ENCODE data around the gene KRT36.

The KRT36 gene

DNA sequence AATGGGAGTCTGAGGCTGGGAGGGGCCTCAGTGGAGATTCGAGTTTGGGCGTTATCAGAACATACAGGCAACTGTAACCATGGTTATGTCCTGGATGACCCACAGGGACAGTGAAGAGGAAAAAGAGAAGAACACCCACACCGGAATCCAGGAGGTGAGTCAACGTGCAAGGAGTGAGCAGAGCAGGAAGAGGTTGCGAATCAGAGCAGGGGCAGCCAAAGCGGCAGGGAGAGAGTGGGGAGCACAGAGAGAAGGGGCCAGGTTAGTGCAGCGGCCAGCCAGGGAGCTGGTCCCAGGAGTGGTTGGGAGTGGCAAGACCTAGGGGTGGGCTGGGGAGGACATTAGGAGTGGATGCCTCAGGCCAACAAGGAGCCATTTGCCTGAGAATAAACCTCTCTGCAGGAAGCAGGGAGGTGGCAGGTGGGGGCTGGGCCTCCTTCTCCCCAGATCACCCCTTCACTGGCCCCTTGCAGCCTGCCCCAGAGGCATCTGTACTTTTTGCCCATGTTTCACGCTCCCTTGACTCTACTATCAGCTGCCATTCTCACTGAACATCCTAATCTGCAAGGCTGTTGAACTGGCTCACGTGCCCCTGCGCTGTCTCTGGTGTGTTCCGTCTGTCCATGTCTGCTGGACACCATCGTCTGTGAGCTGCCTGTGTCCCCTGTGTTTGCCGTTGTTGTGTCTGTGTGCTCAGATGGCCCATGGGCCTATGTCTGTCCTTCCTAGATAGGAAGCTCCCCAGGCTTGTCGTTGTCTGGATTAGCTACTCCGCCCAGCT, 10.6 kb upstream of the KRT36 start:
- peak overlapping the region; percentile 12 for H3K27ac Mint-ChIP-seq
- peaks cover 5% of the 10 kb centered on the region for H3K27me3 Mint-ChIP-seq
- intact Hi-C loops (cut with micrococcal nuclease), result no loop called here
- H3K36me3 Mint-ChIP-seq (ENCODE audit: low read depth), result no peaks in the 10 kb centered on the region
- no peaks in the 10 kb centered on the region for H3K9me3 Mint-ChIP-seq
- H3K4me1 Mint-ChIP-seq (ENCODE audit: low read depth), result peaks cover 55% of the 10 kb centered on the region
- H3K4me3 Mint-ChIP-seq, result no peak overlapping the region

- intact Hi-C loops (cut with micrococcal nuclease), result loop anchor here (5.0 kb wide), 1 partner anchor 148 kb away; no protein-coding TSS in a partner anchor
These were observed 10.0 kb upstream of the KRT36 start for GRCh38 chr17:41499714-41500113.

DNA sequence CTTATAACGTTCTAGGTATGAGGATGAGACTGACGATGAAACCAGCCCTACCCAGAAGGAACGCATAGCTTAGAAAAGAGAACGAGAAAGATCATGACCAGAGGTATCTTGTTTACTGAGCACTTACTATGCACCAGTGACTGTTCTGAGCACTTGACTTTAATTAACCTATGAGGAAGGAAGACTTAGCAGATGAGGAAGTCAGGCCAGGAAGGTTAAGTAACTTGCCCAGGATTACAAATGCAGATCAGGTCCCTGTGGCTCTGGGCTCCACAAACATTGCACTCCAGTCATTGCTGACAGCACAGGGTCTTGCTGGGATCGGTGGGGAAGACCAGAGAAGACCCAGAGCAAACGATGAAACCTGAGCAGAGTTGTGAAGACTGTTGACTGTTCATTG, 8.6 kb upstream of the KRT36 start:
- no peaks in the 10 kb centered on the region for H3K9me3 Mint-ChIP-seq
- peaks cover 64% of the 10 kb centered on the region for H3K4me1 Mint-ChIP-seq (ENCODE audit: low read depth)
- no peak overlapping the region for H3K4me3 Mint-ChIP-seq
- H3K36me3 Mint-ChIP-seq (ENCODE audit: low read depth), result no peaks in the 10 kb centered on the region
- intact Hi-C loops (cut with micrococcal nuclease), result loop anchor here (5.0 kb wide), 1 partner anchor 149 kb away; no protein-coding TSS in a partner anchor
- H3K27me3 Mint-ChIP-seq, result peaks cover 6% of the 10 kb centered on the region
- H3K27ac Mint-ChIP-seq, result peak overlapping the region; percentile 50

More at GRCh38 chr17:41499714-41500113, 10.0 kb upstream of the KRT36 start:
- peak overlapping the region; percentile 12 for H3K27ac Mint-ChIP-seq
- H3K4me1 Mint-ChIP-seq (ENCODE audit: low read depth), result peaks cover 56% of the 10 kb centered on the region
- H3K9me3 Mint-ChIP-seq, result no peaks in the 10 kb centered on the region
- H3K27me3 Mint-ChIP-seq, result peaks cover 6% of the 10 kb centered on the region
- no peaks in the 10 kb centered on the region for H3K36me3 Mint-ChIP-seq (ENCODE audit: low read depth)
- H3K4me3 Mint-ChIP-seq, result no peak overlapping the region

GRCh38 chr17:41496803-41497484, 7.2 kb upstream of the KRT36 start:
- intact Hi-C loops (cut with micrococcal nuclease), result loop anchor here (5.0 kb wide), 1 partner anchor 150 kb away; no protein-coding TSS in a partner anchor
- Mint-ChIP-seq H3K27ac (peak overlapping the region; percentile 68), H3K9me3 (no peaks in the 10 kb centered on the region), H3K4me1 (ENCODE audit: low read depth) (peaks cover 77% of the 10 kb centered on the region), H3K4me3 (peak overlapping the region; percentile 17), H3K36me3 (ENCODE audit: low read depth) (no peaks in the 10 kb centered on the region), H3K27me3 (peaks cover 6% of the 10 kb centered on the region)

DNA sequence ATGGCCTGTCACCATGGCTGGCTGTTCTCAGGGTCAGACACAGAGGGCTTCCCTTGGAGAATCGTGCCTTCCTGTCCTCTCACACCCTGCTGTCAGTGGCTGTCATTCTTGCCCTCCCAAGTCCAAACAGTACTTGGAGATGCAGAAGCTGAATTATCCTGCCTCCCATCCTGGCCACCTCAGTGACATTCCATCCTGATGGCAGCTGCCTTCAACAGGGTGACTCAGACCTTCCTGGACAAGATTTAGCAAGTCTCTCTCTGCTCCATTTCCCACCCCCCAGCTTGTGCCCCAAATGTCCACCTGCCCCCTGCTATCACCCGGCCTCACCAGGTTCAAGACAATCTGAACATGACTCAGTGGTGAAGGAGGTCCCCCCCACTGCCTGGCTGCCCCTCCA, 4.8 kb upstream of the KRT36 start:
- Mint-ChIP-seq H3K27ac (peak overlapping the region; percentile 54), H3K36me3 (ENCODE audit: low read depth) (no peaks in the 10 kb centered on the region), H3K9me3 (no peaks in the 10 kb centered on the region), H3K4me3 (no peak overlapping the region), H3K4me1 (ENCODE audit: low read depth) (peaks cover 82% of the 10 kb centered on the region), H3K27me3 (peaks cover 2% of the 10 kb centered on the region)
- intact Hi-C loops (cut with micrococcal nuclease), result no loop called here

DNA sequence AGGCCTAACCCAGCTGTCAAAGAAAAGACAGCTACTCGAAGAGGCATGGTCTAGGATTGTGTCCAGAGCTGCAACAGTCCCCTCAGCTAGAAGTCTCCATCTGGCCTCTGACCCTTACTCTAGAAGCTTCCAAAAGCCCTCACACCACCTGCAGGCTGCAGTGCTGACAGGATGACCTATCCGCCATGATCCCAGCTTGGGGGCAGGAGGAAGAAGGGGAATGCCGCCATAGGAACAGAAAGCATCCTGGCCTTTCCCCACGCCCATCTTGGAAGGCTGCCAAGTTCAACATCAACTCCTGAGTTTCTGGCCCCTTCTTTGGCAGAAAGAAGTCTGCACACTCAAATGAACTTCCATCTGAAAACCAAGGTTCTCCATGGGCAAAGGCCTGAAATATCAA, 3.1 kb upstream of the KRT36 start:
- Mint-ChIP-seq H3K9me3 (no peaks in the 10 kb centered on the region), H3K4me3 (no peak overlapping the region), H3K27me3 (peaks cover 2% of the 10 kb centered on the region), H3K4me1 (ENCODE audit: low read depth) (peaks cover 78% of the 10 kb centered on the region), H3K36me3 (ENCODE audit: low read depth) (no peaks in the 10 kb centered on the region), H3K27ac (no peak overlapping the region)
- intact Hi-C loops (cut with micrococcal nuclease), result no loop called here

- no peaks in the 10 kb centered on the region for H3K9me3 Mint-ChIP-seq
- H3K36me3 Mint-ChIP-seq (ENCODE audit: low read depth), result no peaks in the 10 kb centered on the region
- H3K4me1 Mint-ChIP-seq (ENCODE audit: low read depth), result peaks cover 75% of the 10 kb centered on the region
- intact Hi-C loops (cut with micrococcal nuclease), result no loop called here
- H3K4me3 Mint-ChIP-seq, result no peak overlapping the region
- peaks cover 2% of the 10 kb centered on the region for H3K27me3 Mint-ChIP-seq
- H3K27ac Mint-ChIP-seq, result no peak overlapping the region
These were observed 2.6 kb upstream of the KRT36 start for GRCh38 chr17:41492351-41492750.

GRCh38 chr17:41491476-41491875, 1.8 kb upstream of the KRT36 start:
- intact Hi-C loops (cut with micrococcal nuclease), result no loop called here
- H3K4me1 Mint-ChIP-seq (ENCODE audit: low read depth), result peaks cover 73% of the 10 kb centered on the region
- H3K27me3 Mint-ChIP-seq, result peaks cover 4% of the 10 kb centered on the region
- no peak overlapping the region for H3K27ac Mint-ChIP-seq
- no peak overlapping the region for H3K4me3 Mint-ChIP-seq
- no peaks in the 10 kb centered on the region for H3K36me3 Mint-ChIP-seq (ENCODE audit: low read depth)
- H3K9me3 Mint-ChIP-seq, result no peaks in the 10 kb centered on the region

- H3K27me3 Mint-ChIP-seq, result peaks cover 8% of the 10 kb centered on the region
- peaks cover 72% of the 10 kb centered on the region for H3K4me1 Mint-ChIP-seq (ENCODE audit: low read depth)
- no peaks in the 10 kb centered on the region for H3K9me3 Mint-ChIP-seq
- peak overlapping the region; percentile 68 for H3K27ac Mint-ChIP-seq
- H3K36me3 Mint-ChIP-seq (ENCODE audit: low read depth), result no peaks in the 10 kb centered on the region
- intact Hi-C loops (cut with micrococcal nuclease), result loop anchor here (5.0 kb wide), 1 partner anchor 172 kb away; no protein-coding TSS in a partner anchor
- H3K4me3 Mint-ChIP-seq, result peak overlapping the region; percentile 21
These were observed 585 bp upstream of the KRT36 start for GRCh38 chr17:41490000-41490990.

DNA sequence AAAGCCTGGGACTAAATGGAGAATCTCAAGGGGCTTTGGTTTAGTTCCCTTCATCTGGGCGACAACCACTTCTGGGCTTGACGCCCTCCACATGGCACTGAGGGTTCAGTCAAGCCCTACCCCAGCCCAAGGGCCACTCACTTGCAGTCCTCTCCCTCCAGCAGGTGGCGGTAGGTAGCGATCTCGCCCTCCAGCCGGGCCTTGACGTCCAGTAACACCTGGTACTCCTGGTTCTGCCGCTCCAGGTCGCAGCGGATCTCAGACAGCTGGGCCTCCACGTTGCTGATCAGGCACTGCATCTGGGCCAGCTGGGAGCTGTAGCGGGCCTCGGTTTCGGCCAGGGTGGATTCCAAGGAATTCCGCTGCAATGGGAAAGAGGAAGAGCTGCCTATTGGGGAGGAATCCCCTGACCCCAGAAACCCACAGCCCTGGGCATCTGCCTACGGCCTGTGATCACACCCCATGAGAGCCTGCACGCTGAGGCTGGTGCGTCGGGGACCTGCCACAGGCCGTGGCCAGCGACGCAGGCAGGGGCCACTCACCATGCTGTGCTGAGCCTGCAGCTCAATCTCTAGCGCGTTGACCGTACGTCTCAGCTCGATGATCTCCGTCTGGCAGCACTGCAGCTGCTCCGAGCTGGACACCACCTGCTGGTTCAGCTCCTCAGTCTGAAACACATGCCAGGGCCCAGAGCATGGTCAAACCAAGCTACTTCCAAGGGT, 2.7 kb downstream of the KRT36 start:
- Mint-ChIP-seq H3K27ac (no peak overlapping the region), H3K4me3 (no peak overlapping the region), H3K4me1 (ENCODE audit: low read depth) (peaks cover 46% of the 10 kb centered on the region), H3K27me3 (peaks cover 10% of the 10 kb centered on the region), H3K9me3 (no peaks in the 10 kb centered on the region), H3K36me3 (ENCODE audit: low read depth) (no peaks in the 10 kb centered on the region)
- intact Hi-C loops (cut with micrococcal nuclease), result loop anchor here (5.0 kb wide), 1 partner anchor 175 kb away; no protein-coding TSS in a partner anchor

- intact Hi-C loops (cut with micrococcal nuclease), result loop anchor here (5.0 kb wide), 1 partner anchor 176 kb away; no protein-coding TSS in a partner anchor
- Mint-ChIP-seq H3K27ac (no peak overlapping the region), H3K4me3 (no peak overlapping the region), H3K9me3 (no peaks in the 10 kb centered on the region), H3K4me1 (ENCODE audit: low read depth) (peaks cover 39% of the 10 kb centered on the region), H3K27me3 (peaks cover 10% of the 10 kb centered on the region), H3K36me3 (ENCODE audit: low read depth) (no peaks in the 10 kb centered on the region)
These were observed 3.4 kb downstream of the KRT36 start for GRCh38 chr17:41486316-41486715.

GRCh38 chr17:41484920-41485904, 4.5 kb downstream of the KRT36 start:
- H3K9me3 Mint-ChIP-seq, result no peaks in the 10 kb centered on the region
- H3K27ac Mint-ChIP-seq, result no peak overlapping the region
- no peak overlapping the region for H3K4me3 Mint-ChIP-seq
- H3K36me3 Mint-ChIP-seq (ENCODE audit: low read depth), result no peaks in the 10 kb centered on the region
- intact Hi-C loops (cut with micrococcal nuclease), result loop anchor here (5.0 kb wide), 1 partner anchor 177 kb away; no protein-coding TSS in a partner anchor
- H3K27me3 Mint-ChIP-seq, result peaks cover 10% of the 10 kb centered on the region
- H3K4me1 Mint-ChIP-seq (ENCODE audit: low read depth), result peaks cover 30% of the 10 kb centered on the region

Data from dendritic cell treated with granulocyte-macrophage colony-stimulating factor and Interleukin-4, amounts not matched to agents 40 ng/mL and 50 ng/mL, for 4 days (primary cell).